ENCODE results near the gene DPH6. TPM values are rescaled to one million over a fixed set of nuclear protein-coding genes. Genes with fewer than 3 reads are reported as not detected.

DPH6 gene
- total RNA-seq, 1 experiment from 2014 or later, result 5.3 TPM

GRCh38 chr15:35548435-35548834 is 2.5 kb upstream of the DPH6 start:
- H3K9me3 Mint-ChIP-seq (ENCODE audit: low read depth, unreplicated experiment), result no peaks in the 10 kb centered on the region
- intact Hi-C loops (cut with micrococcal nuclease; ENCODE audit: unreplicated experiment), result no loop called here
- no peak overlapping the region for H3K4me3 Mint-ChIP-seq (ENCODE audit: low read depth, unreplicated experiment)
- peaks cover 20% of the 10 kb centered on the region for H3K36me3 Mint-ChIP-seq (ENCODE audit: insufficient read depth, unreplicated experiment)
- H3K27ac Mint-ChIP-seq (ENCODE audit: unreplicated experiment), result no peak overlapping the region
- no peak for DNase-seq
- TF ChIP-seq CTCF (IDR thresholded peaks at IDR 0.05; ENCODE audit: unreplicated experiment), result no peak
- no peaks in the 10 kb centered on the region for H3K27me3 Mint-ChIP-seq (ENCODE audit: unreplicated experiment)
- CTCF ChIA-PET, result no interaction called here
- H3K4me1 Mint-ChIP-seq (ENCODE audit: low read depth, unreplicated experiment), result peaks cover 13% of the 10 kb centered on the region
- BruUV-seq (replicated peaks), result no TSS peak

- TF ChIP-seq CTCF (IDR thresholded peaks at IDR 0.05; ENCODE audit: unreplicated experiment), result no peak
- Mint-ChIP-seq H3K27me3 (ENCODE audit: unreplicated experiment) (no peaks in the 10 kb centered on the region), H3K9me3 (ENCODE audit: low read depth, unreplicated experiment) (no peaks in the 10 kb centered on the region), H3K4me1 (ENCODE audit: low read depth, unreplicated experiment) (peaks cover 13% of the 10 kb centered on the region), H3K27ac (ENCODE audit: unreplicated experiment) (no peak overlapping the region), H3K36me3 (ENCODE audit: insufficient read depth, unreplicated experiment) (peaks cover 20% of the 10 kb centered on the region), H3K4me3 (ENCODE audit: low read depth, unreplicated experiment) (no peak overlapping the region)
- intact Hi-C loops (cut with micrococcal nuclease; ENCODE audit: unreplicated experiment), result no loop called here
- DNase-seq, result no peak
- CTCF ChIA-PET, result no interaction called here
- BruUV-seq (replicated peaks), result no TSS peak
Measured at GRCh38 chr15:35547775-35548364, 1.9 kb upstream of the DPH6 start.

GRCh38 chr15:35546511-35547381 is 781 bp upstream of the DPH6 start:
- Mint-ChIP-seq H3K36me3 (ENCODE audit: insufficient read depth, unreplicated experiment) (peaks cover 20% of the 10 kb centered on the region), H3K4me1 (ENCODE audit: low read depth, unreplicated experiment) (peaks cover 13% of the 10 kb centered on the region), H3K4me3 (ENCODE audit: low read depth, unreplicated experiment) (peak overlapping the region; percentile 92), H3K9me3 (ENCODE audit: low read depth, unreplicated experiment) (no peaks in the 10 kb centered on the region), H3K27ac (ENCODE audit: unreplicated experiment) (no peak overlapping the region), H3K27me3 (ENCODE audit: unreplicated experiment) (no peaks in the 10 kb centered on the region)
- TSS peak; percentile 56 for BruUV-seq (replicated peaks)
- intact Hi-C loops (cut with micrococcal nuclease; ENCODE audit: unreplicated experiment), result no loop called here
- DNase-seq, result no peak
- CTCF ChIA-PET, result no interaction called here
- no peak for TF ChIP-seq CTCF (IDR thresholded peaks at IDR 0.05; ENCODE audit: unreplicated experiment)

GRCh38 chr15:35545316-35545823 is 595 bp downstream of the DPH6 start:
- Mint-ChIP-seq H3K4me1 (ENCODE audit: low read depth, unreplicated experiment) (peaks cover 13% of the 10 kb centered on the region), H3K27me3 (ENCODE audit: unreplicated experiment) (no peaks in the 10 kb centered on the region), H3K9me3 (ENCODE audit: low read depth, unreplicated experiment) (no peaks in the 10 kb centered on the region), H3K36me3 (ENCODE audit: insufficient read depth, unreplicated experiment) (peaks cover 20% of the 10 kb centered on the region), H3K4me3 (ENCODE audit: low read depth, unreplicated experiment) (peak overlapping the region; percentile 92), H3K27ac (ENCODE audit: unreplicated experiment) (peak overlapping the region; percentile 99)
- no TSS peak for BruUV-seq (replicated peaks)
- intact Hi-C loops (cut with micrococcal nuclease; ENCODE audit: unreplicated experiment), result no loop called here
- no peak for TF ChIP-seq CTCF (IDR thresholded peaks at IDR 0.05; ENCODE audit: unreplicated experiment)
- CTCF ChIA-PET, result interaction anchor here (0.6 kb wide), 1 partner anchor 108 kb away, joined by 5 read pairs; no protein-coding TSS in a partner anchor
- no peak for DNase-seq
